SK-N-SH (cell line): ENCODE results near the gene CAMK2D. TPM values are rescaled to one million over a fixed set of nuclear protein-coding genes. Genes with fewer than 3 reads are reported as not detected.

Experiments
- CTCF ChIA-PET: fragments of 300-600, 350-600 bp; formaldehyde crosslinking; extraction: SDS; loops from one replicate; lab custom pipeline; 2021; lab: Yijun Ruan, JAX
- POLR2A ChIA-PET: fragments of 350-600 bp; sonication (Branson Sonifier 250); formaldehyde crosslinking; extraction: SDS; loops from one replicate; lab custom pipeline; 2020; ENCODE audit warnings: antibody characterized with exemption, inconsistent platforms; lab: Yijun Ruan, JAX
- DNase-seq: peaks from one replicate; pipeline ENCODE4 v3.0.0; 2012
- H2AFZ ChIP-seq: fragments of 200-600 bp; sonication (generic); 2 replicates; pipeline ENCODE4 v1.8.1; 2016; ENCODE audit warnings: antibody characterized with exemption, mild to moderate bottlenecking, low read depth
- H3F3A ChIP-seq: fragments of 200-600 bp; sonication (generic); replicated peaks from 2 replicates; pipeline ENCODE3; 2016; ENCODE audit warnings: antibody characterized with exemption, mild to moderate bottlenecking; ENCODE audit not compliant: insufficient read depth
- H3K27ac ChIP-seq, 2 experiments: fragments of 200-500 bp in 1 of 2; fragments of 200-600 bp in 1 of 2; sonication (Bioruptor generic) in 1 of 2; sonication (generic), shearing (Covaris generic) in 1 of 2; 2 replicates each; pipeline versions ENCODE4 v1.5.1 to v1.6.1; 2014 to 2016; ENCODE audit warnings: low read depth in 2 of 2, inconsistent platforms in 1 of 2, low read length in 1 of 2, mild to moderate bottlenecking in 1 of 2, mixed read lengths in 1 of 2
- H3K27me3 ChIP-seq: fragments of 200-600 bp; sonication (generic), shearing (Covaris generic); 2 replicates; pipeline ENCODE4 v1.6.1; 2016; ENCODE audit warnings: mixed run types; ENCODE audit not compliant: insufficient read depth
- H3K36me3 ChIP-seq, 2 experiments: fragments of 200-500 bp in 1 of 2; fragments of 200-600 bp in 1 of 2; sonication (Bioruptor generic) in 1 of 2; sonication (generic) in 1 of 2; replicated peaks in 1 of 2; 2 replicates each; pipeline versions ENCODE3 to v1.5.1; 2014 to 2016; ENCODE audit warnings: low read length in 1 of 2, mild to moderate bottlenecking in 1 of 2; ENCODE audit not compliant: insufficient read depth in 2 of 2, control insufficient read depth in 1 of 2
- H3K4me1 ChIP-seq, 2 experiments: fragments of 200-500 bp in 1 of 2; fragments of 200-600 bp in 1 of 2; sonication (Bioruptor generic) in 1 of 2; sonication (generic), shearing (Covaris generic) in 1 of 2; 2 replicates each; pipeline versions ENCODE4 v1.5.1 to v1.6.1; 2014 to 2016; ENCODE audit warnings: low read depth in 1 of 2, low read length in 1 of 2, mixed run types in 1 of 2; ENCODE audit not compliant: insufficient read depth in 2 of 2, control insufficient read depth in 1 of 2
- H3K4me2 ChIP-seq: fragments of 200-600 bp; sonication (generic), shearing (Covaris generic); 2 replicates; pipeline ENCODE4 v1.6.1; 2017; ENCODE audit warnings: mixed run types
- H3K4me3 ChIP-seq, 2 experiments: fragments of 200-500 bp in 1 of 2; fragments of 200-600 bp in 1 of 2; sonication (Bioruptor generic) in 1 of 2; sonication (generic), shearing (Covaris generic) in 1 of 2; 2 replicates each; pipeline versions ENCODE4 v1.5.1 to v1.8.1; 2014 to 2016; ENCODE audit warnings: low read depth in 2 of 2, inconsistent platforms in 1 of 2, low read length in 1 of 2, mild to moderate bottlenecking in 1 of 2, mixed read lengths in 1 of 2, moderate library complexity in 1 of 2
- H3K79me2 ChIP-seq: fragments of 200-600 bp; sonication (generic); 2 replicates; pipeline ENCODE4 v1.8.1; 2017; ENCODE audit warnings: mild to moderate bottlenecking; ENCODE audit not compliant: insufficient read depth
- H3K9ac ChIP-seq: fragments of 200-600 bp; sonication (generic); 2 replicates; pipeline ENCODE4 v1.6.1; 2017; ENCODE audit warnings: mixed run types
- H3K9me2 ChIP-seq: fragments of 200-600 bp; sonication (generic); 2 replicates; pipeline ENCODE4 v1.6.1; 2017; ENCODE audit warnings: mixed run types
- H3K9me3 ChIP-seq: fragments of 200-600 bp; sonication (generic); 2 replicates; pipeline ENCODE4 v1.6.1; 2017; ENCODE audit warnings: mixed run types, mild to moderate bottlenecking, moderate library complexity
- H4K20me1 ChIP-seq: fragments of 200-600 bp; sonication (generic); 2 replicates; pipeline ENCODE4 v1.6.1; 2017; ENCODE audit warnings: mild to moderate bottlenecking, mixed run types; ENCODE audit not compliant: insufficient read depth
- CTCF ChIP-seq: fragments of 200-600 bp; sonication (generic); IDR thresholded peaks from 2 replicates; pipeline ENCODE4 v1.6.1; 2017; ENCODE audit warnings: antibody characterized with exemption, mild to moderate bottlenecking, moderate library complexity
- EP300 ChIP-seq, 2 experiments: IDR thresholded peaks; 2 replicates each; pipeline versions ENCODE4 v1.4.0 to v1.6.1; 2012; ENCODE audit warnings: borderline replicate concordance in 1 of 2, low read depth in 1 of 2, low read length in 1 of 2
- FOSL2 ChIP-seq: IDR thresholded peaks from 2 replicates; pipeline ENCODE4 v1.4.0; 2012; ENCODE audit warnings: low read depth, mild to moderate bottlenecking, moderate library complexity, borderline replicate concordance
- GABPA ChIP-seq: IDR thresholded peaks from 2 replicates; pipeline ENCODE4 v1.4.0; 2012; ENCODE audit warnings: low read depth, mild to moderate bottlenecking
- IRF3 ChIP-seq: fragments of 150-350 bp; IDR thresholded peaks from 2 replicates; pipeline ENCODE4 v1.6.1; 2016; ENCODE audit warnings: mild to moderate bottlenecking, low read depth, low read length
- MXI1 ChIP-seq: IDR thresholded peaks from 2 replicates; pipeline ENCODE4 v1.6.1; 2012; ENCODE audit warnings: mild to moderate bottlenecking, low read depth, low read length, improper control_type of control experiment
- NFIC ChIP-seq: IDR thresholded peaks from 2 replicates; pipeline ENCODE4 v1.4.0; 2012; ENCODE audit warnings: borderline replicate concordance
- RCOR1 ChIP-seq: fragments of 150-350 bp; IDR thresholded peaks from 2 replicates; pipeline ENCODE4 v1.6.1; 2017; ENCODE audit warnings: antibody characterized with exemption, low read length
- RFX5 ChIP-seq: IDR thresholded peaks from 2 replicates; pipeline ENCODE4 v1.6.1; 2012; ENCODE audit warnings: mild to moderate bottlenecking, improper control_type of control experiment, low read length
- RXRA ChIP-seq: IDR thresholded peaks from 2 replicates; pipeline ENCODE4 v1.4.0; 2012; ENCODE audit warnings: low read depth, mild to moderate bottlenecking, borderline replicate concordance
- TAF1 ChIP-seq: IDR thresholded peaks from 2 replicates; pipeline ENCODE4 v1.6.1; 2012; ENCODE audit warnings: low read depth, mild to moderate bottlenecking, low read length, moderate library complexity, borderline replicate concordance
- TCF12 ChIP-seq: IDR thresholded peaks from 2 replicates; pipeline ENCODE4 v1.4.0; 2012
- USF2 ChIP-seq: fragments of 150-350 bp; IDR thresholded peaks from 2 replicates; pipeline ENCODE4 v1.6.1; 2017; ENCODE audit warnings: antibody characterized with exemption, low read length, low read depth, borderline replicate concordance
- YY1 ChIP-seq: IDR thresholded peaks from 2 replicates; pipeline ENCODE4 v1.4.0; 2012; ENCODE audit warnings: low read depth, mild to moderate bottlenecking
- ZBTB33 ChIP-seq: IDR thresholded peaks from 2 replicates; pipeline ENCODE4 v1.4.0; 2012; ENCODE audit warnings: low read depth, borderline replicate concordance
- WGBS: methylation state at CpG from one replicate; pipeline ENCODE4 v1.1.6; 2017; ENCODE audit warnings: low lambda C conversion rate; 5-methylcytosine and 5-hydroxymethylcytosine counted together
- polyA plus RNA-seq, 3 experiments: library from polyadenylated mRNA; depleted of rRNA; stranded (reverse); fragments of >200 nt; gene quantifications; 2 replicates each; pipeline ENCODE4 v1.2.3, GENCODE V29; 2012
- TF ChIP-seq, protein P1 (sequence below): IDR thresholded peaks from 2 replicates; pipeline ENCODE4; 2012
- TF ChIP-seq, protein P2 (sequence below): IDR thresholded peaks from 2 replicates; pipeline ENCODE4 v1.6.1; 2012; ENCODE audit warnings: mild to moderate bottlenecking, low read depth, low read length, moderate library complexity
- TF ChIP-seq, protein P3 (sequence below): IDR thresholded peaks from 2 replicates; pipeline ENCODE4 v1.4.0; 2012; ENCODE audit warnings: low read depth, borderline replicate concordance
- TF ChIP-seq, protein P4 (sequence below): IDR thresholded peaks from 2 replicates; pipeline ENCODE4 v1.4.0; 2012; ENCODE audit warnings: low read depth

Gene CAMK2D
- polyA plus RNA-seq, 1 of the 3 experiments (the other 2 are of a cell fraction): 17.0 TPM

GRCh38 chr4:113784497-113785250 is 23.1 kb upstream of the CAMK2D start:
- Histone ChIP-seq H3K36me3 (no peaks in the 10 kb centered on the region), H3F3A (peaks cover 9% of the 10 kb centered on the region), H3K4me3 (no peak overlapping the region), H3K79me2 (no peaks in the 10 kb centered on the region), H3K27me3 (no peaks in the 10 kb centered on the region), H4K20me1 (no peaks in the 10 kb centered on the region), H3K4me2 (peak overlapping the region; percentile 39; the same call in 1 of the 2 replicates), H3K9me3 (no peaks in the 10 kb centered on the region), H3K9me2 (no peaks in the 10 kb centered on the region), H3K4me1 (peaks cover 0 to 12% of the 10 kb centered on the region in 2 experiments; a peak in 1 of 4 replicates), H2AFZ (no peak overlapping the region), H3K27ac (peak overlapping the region in 1 of 2 experiments; percentile 86; a peak in 2 of 4 replicates), H3K9ac (no peak overlapping the region)
- CTCF ChIA-PET: interaction anchor here (1.1 to 1.4 kb wide), 3 partner anchors 89 to 600 kb away, joined by 3 to 6 read pairs (median 4); no protein-coding TSS in a partner anchor
- 41% methylated on average over 2 of the region's 2 CpGs for whole genome bisulfite sequencing
- POLR2A ChIA-PET: no interaction called here
- DNase-seq: no peak
- TF ChIP-seq TAF1 (no peak), EP300 (IDR thresholded peaks at IDR 0.05; ENCODE audit: borderline replicate concordance in 1 of 2, low read depth in 1 of 2, low read length in 1 of 2) (peak in 1 of 2 experiments; percentile 85; a peak in 2 of 4 replicates), RCOR1 (no peak), CTCF (no peak), YY1 (no peak), RXRA (peak; percentile 92), RFX5 (no peak), USF2 (no peak), TCF12 (peak; percentile 88), MXI1 (no peak), FOSL2 (peak; percentile 89), IRF3 (no peak), GABPA (no peak), ZBTB33 (peak; percentile 58; the same call in 1 of the 2 replicates), NFIC (peak; percentile 99)
- TF ChIP-seq, protein P1, sequence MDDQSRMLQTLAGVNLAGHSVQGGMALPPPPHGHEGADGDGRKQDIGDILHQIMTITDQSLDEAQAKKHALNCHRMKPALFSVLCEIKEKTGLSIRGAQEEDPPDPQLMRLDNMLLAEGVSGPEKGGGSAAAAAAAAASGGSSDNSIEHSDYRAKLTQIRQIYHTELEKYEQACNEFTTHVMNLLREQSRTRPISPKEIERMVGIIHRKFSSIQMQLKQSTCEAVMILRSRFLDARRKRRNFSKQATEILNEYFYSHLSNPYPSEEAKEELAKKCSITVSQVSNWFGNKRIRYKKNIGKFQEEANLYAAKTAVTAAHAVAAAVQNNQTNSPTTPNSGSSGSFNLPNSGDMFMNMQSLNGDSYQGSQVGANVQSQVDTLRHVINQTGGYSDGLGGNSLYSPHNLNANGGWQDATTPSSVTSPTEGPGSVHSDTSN: peak; percentile 82
- TF ChIP-seq, protein P2, sequence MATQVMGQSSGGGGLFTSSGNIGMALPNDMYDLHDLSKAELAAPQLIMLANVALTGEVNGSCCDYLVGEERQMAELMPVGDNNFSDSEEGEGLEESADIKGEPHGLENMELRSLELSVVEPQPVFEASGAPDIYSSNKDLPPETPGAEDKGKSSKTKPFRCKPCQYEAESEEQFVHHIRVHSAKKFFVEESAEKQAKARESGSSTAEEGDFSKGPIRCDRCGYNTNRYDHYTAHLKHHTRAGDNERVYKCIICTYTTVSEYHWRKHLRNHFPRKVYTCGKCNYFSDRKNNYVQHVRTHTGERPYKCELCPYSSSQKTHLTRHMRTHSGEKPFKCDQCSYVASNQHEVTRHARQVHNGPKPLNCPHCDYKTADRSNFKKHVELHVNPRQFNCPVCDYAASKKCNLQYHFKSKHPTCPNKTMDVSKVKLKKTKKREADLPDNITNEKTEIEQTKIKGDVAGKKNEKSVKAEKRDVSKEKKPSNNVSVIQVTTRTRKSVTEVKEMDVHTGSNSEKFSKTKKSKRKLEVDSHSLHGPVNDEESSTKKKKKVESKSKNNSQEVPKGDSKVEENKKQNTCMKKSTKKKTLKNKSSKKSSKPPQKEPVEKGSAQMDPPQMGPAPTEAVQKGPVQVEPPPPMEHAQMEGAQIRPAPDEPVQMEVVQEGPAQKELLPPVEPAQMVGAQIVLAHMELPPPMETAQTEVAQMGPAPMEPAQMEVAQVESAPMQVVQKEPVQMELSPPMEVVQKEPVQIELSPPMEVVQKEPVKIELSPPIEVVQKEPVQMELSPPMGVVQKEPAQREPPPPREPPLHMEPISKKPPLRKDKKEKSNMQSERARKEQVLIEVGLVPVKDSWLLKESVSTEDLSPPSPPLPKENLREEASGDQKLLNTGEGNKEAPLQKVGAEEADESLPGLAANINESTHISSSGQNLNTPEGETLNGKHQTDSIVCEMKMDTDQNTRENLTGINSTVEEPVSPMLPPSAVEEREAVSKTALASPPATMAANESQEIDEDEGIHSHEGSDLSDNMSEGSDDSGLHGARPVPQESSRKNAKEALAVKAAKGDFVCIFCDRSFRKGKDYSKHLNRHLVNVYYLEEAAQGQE: no peak
- TF ChIP-seq, protein P3, sequence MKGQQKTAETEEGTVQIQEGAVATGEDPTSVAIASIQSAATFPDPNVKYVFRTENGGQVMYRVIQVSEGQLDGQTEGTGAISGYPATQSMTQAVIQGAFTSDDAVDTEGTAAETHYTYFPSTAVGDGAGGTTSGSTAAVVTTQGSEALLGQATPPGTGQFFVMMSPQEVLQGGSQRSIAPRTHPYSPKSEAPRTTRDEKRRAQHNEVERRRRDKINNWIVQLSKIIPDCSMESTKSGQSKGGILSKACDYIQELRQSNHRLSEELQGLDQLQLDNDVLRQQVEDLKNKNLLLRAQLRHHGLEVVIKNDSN: peak; percentile 46
- TF ChIP-seq, protein P4, sequence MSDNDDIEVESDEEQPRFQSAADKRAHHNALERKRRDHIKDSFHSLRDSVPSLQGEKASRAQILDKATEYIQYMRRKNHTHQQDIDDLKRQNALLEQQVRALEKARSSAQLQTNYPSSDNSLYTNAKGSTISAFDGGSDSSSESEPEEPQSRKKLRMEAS: 0 out of 2 replicates have a peak, but pooled peaks have one; percentile 35
